OCI-LY1 (cell line): ENCODE data around the gene KCNJ15.

Experiments
- H2AFZ ChIP-seq: fragments of 200-600 bp; sonication (generic), shearing (Covaris generic); 2 replicates; pipeline ENCODE4 v1.6.0; 2014; ENCODE audit warnings: antibody characterized with exemption, mild to moderate bottlenecking, low read length
- H3F3A ChIP-seq: fragments of 200-600 bp; sonication (generic), shearing (Covaris generic); 2 replicates; pipeline ENCODE4 v1.6.0; 2014; ENCODE audit warnings: mild to moderate bottlenecking, antibody characterized with exemption, low read length, moderate library complexity; ENCODE audit not compliant: insufficient read depth
- H3K27ac ChIP-seq: fragments of 200-600 bp; sonication (generic); 2 replicates; pipeline ENCODE4 v1.5.1; 2014; ENCODE audit warnings: low read length, mixed run types, mild to moderate bottlenecking, low read depth; ENCODE audit not compliant: poor library complexity, severe bottlenecking
- H3K27me3 ChIP-seq: fragments of 200-600 bp; sonication (generic); 2 replicates; pipeline ENCODE4 v1.6.0; 2014; ENCODE audit warnings: antibody characterized with exemption, mild to moderate bottlenecking, low read length, moderate library complexity; ENCODE audit not compliant: insufficient read depth
- H3K36me3 ChIP-seq: fragments of 200-600 bp; sonication (generic); 2 replicates; pipeline ENCODE4 v1.6.1; 2014; ENCODE audit warnings: mild to moderate bottlenecking, antibody characterized with exemption, low read length, moderate library complexity, mixed read lengths; ENCODE audit not compliant: insufficient read depth
- H3K4me1 ChIP-seq: fragments of 200-600 bp; sonication (generic); 2 replicates; pipeline ENCODE4 v1.5.1; 2014; ENCODE audit warnings: mild to moderate bottlenecking, low read length, moderate library complexity; ENCODE audit not compliant: insufficient read depth, severe bottlenecking
- H3K4me2 ChIP-seq: fragments of 200-600 bp; sonication (generic), shearing (Covaris generic); 2 replicates; pipeline ENCODE4 v1.6.1; 2014; ENCODE audit warnings: low read length
- H3K4me3 ChIP-seq: fragments of 200-600 bp; sonication (generic); 2 replicates; pipeline ENCODE4 v1.5.1; 2014; ENCODE audit warnings: low read length, low read depth, mild to moderate bottlenecking, mixed read lengths; ENCODE audit not compliant: poor library complexity, severe bottlenecking
- H3K79me2 ChIP-seq: fragments of 200-600 bp; shearing (Covaris generic); 2 replicates; pipeline ENCODE4 v1.6.1; 2016; ENCODE audit warnings: mixed run types, low read length, mixed read lengths; ENCODE audit not compliant: insufficient read depth
- H3K9ac ChIP-seq: fragments of 200-600 bp; sonication (generic), shearing (Covaris generic); 2 replicates; pipeline ENCODE4 v1.6.1; 2014; ENCODE audit warnings: mild to moderate bottlenecking, low read length, mixed read lengths
- H3K9me2 ChIP-seq: fragments of 200-600 bp; sonication (generic), shearing (Covaris generic); 2 replicates; pipeline ENCODE4 v1.6.1; 2014; ENCODE audit warnings: low read depth, mild to moderate bottlenecking, low read length, mixed read lengths
- H3K9me3 ChIP-seq: fragments of 200-600 bp; shearing (Covaris generic); 2 replicates; pipeline ENCODE4 v1.6.1; 2014; ENCODE audit warnings: low read length, mixed read lengths
- H4K20me1 ChIP-seq: fragments of 200-600 bp; sonication (generic), shearing (Covaris generic); 2 replicates; pipeline ENCODE4 v1.6.0; 2016; ENCODE audit warnings: mild to moderate bottlenecking, low read length; ENCODE audit not compliant: insufficient read depth
- CTCF ChIP-seq: fragments of 200-600 bp; sonication (generic), shearing (Covaris generic); IDR thresholded peaks from 2 replicates; pipeline ENCODE4 v1.5.1; 2017; ENCODE audit warnings: mild to moderate bottlenecking, antibody characterized with exemption, low read length, moderate library complexity, mixed read lengths
- EZH2 ChIP-seq: fragments of 200-600 bp; sonication (generic), shearing (Covaris generic); IDR thresholded peaks from 2 replicates; pipeline ENCODE4 v1.8.0; 2017; ENCODE audit warnings: borderline replicate concordance, mixed run types, mild to moderate bottlenecking, antibody characterized with exemption, low read length, moderate library complexity, mixed read lengths

The KCNJ15 gene

GRCh38 chr21:38263493-38263892 lies 6.7 kb downstream of the KCNJ15 start:
- Histone ChIP-seq H3K27me3 (no peaks in the 10 kb centered on the region), H3K4me2 (no peak overlapping the region), H3K9me3 (no peaks in the 10 kb centered on the region), H3K4me1 (no peaks in the 10 kb centered on the region), H3K9me2 (no peaks in the 10 kb centered on the region), H2AFZ (no peak overlapping the region), H3K79me2 (no peaks in the 10 kb centered on the region), H3K27ac (no peak overlapping the region), H3K9ac (no peak overlapping the region), H3F3A (no peaks in the 10 kb centered on the region), H3K36me3 (no peaks in the 10 kb centered on the region), H3K4me3 (no peak overlapping the region), H4K20me1 (no peaks in the 10 kb centered on the region)
- TF ChIP-seq EZH2 (no peak), CTCF (no peak)

- Histone ChIP-seq H4K20me1 (no peaks in the 10 kb centered on the region), H3K4me2 (no peak overlapping the region), H3K27me3 (no peaks in the 10 kb centered on the region), H3K9ac (no peak overlapping the region), H3K4me3 (no peak overlapping the region), H3K79me2 (no peaks in the 10 kb centered on the region), H3K36me3 (no peaks in the 10 kb centered on the region), H3F3A (no peaks in the 10 kb centered on the region), H3K4me1 (no peaks in the 10 kb centered on the region), H3K27ac (no peak overlapping the region), H3K9me2 (no peaks in the 10 kb centered on the region), H3K9me3 (no peaks in the 10 kb centered on the region), H2AFZ (no peak overlapping the region)
- no peak for TF ChIP-seq CTCF
- no peak for TF ChIP-seq EZH2
These were observed 7.8 kb downstream of the KCNJ15 start for GRCh38 chr21:38264571-38264970.

DNA sequence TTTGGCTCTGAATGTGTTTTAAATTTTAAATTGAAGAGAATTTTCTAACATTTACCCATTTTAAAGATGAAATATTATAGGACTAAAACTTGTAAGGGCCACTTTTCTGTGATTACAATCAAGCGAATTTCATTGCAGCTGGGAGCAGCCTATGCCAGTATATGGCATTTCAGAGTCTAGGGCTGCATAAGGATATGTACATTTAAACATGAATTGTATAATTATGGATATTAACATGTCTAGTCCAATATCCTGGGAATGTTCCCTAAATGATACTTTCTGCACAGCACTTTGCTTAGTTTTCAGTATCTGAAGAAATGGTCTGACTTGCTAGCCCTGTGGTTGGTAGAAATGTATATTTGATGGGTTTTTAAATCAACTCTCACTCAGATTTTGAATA lies 8.4 kb downstream of the KCNJ15 start:
- H3K4me1 ChIP-seq = no peaks in the 10 kb centered on the region
- H4K20me1 ChIP-seq = no peaks in the 10 kb centered on the region
- H3K36me3 ChIP-seq = no peaks in the 10 kb centered on the region
- H3K9me2 ChIP-seq = no peaks in the 10 kb centered on the region
- no peak overlapping the region for H3K4me3 ChIP-seq
- H3K79me2 ChIP-seq = no peaks in the 10 kb centered on the region
- H3F3A ChIP-seq = no peaks in the 10 kb centered on the region
- no peaks in the 10 kb centered on the region for H3K9me3 ChIP-seq
- no peak overlapping the region for H3K27ac ChIP-seq
- TF ChIP-seq CTCF = no peak
- no peak for TF ChIP-seq EZH2
- H3K4me2 ChIP-seq = no peak overlapping the region
- H3K27me3 ChIP-seq = no peaks in the 10 kb centered on the region
- no peak overlapping the region for H3K9ac ChIP-seq
- no peak overlapping the region for H2AFZ ChIP-seq
